Ectodermal cell (in vitro differentiated cells): ENCODE results near the gene GABRR2.

Experiments
- H3K27ac ChIP-seq: 2 replicates; pipeline ENCODE4 v1.7.0; 2013; ENCODE audit warnings: mild to moderate bottlenecking, low read depth, low read length; ENCODE audit not compliant: insufficient read depth, poor library complexity, severe bottlenecking
- H3K27me3 ChIP-seq: 2 replicates; pipeline ENCODE4 v1.7.0; 2013; ENCODE audit warnings: mild to moderate bottlenecking, low read length; ENCODE audit not compliant: insufficient read depth, control insufficient read depth, poor library complexity, severe bottlenecking
- H3K36me3 ChIP-seq: one replicate; pipeline ENCODE4 v1.7.0; 2013; ENCODE audit warnings: low read length; ENCODE audit not compliant: control insufficient read depth, insufficient read depth
- H3K4me1 ChIP-seq: one replicate; pipeline ENCODE4 v1.7.0; 2013; ENCODE audit warnings: low read length; ENCODE audit not compliant: control insufficient read depth, insufficient read depth
- H3K4me3 ChIP-seq: 2 replicates; pipeline ENCODE4 v1.7.0; 2013; ENCODE audit warnings: low read depth, low read length, control low read depth; ENCODE audit not compliant: insufficient read depth
- H3K9me3 ChIP-seq: 2 replicates; pipeline ENCODE4 v1.7.0; 2013; ENCODE audit warnings: mild to moderate bottlenecking, low read length, moderate library complexity; ENCODE audit not compliant: control insufficient read depth
- WGBS, 2 experiments: methylation state at CpG; one replicate each; pipeline ENCODE4 v1.1.7; 2013; ENCODE audit warnings: missing lambda C conversion rate in 2 of 2; 5-methylcytosine and 5-hydroxymethylcytosine counted together

GABRR2 gene

GRCh38 chr6:89264296-89264695 is 50.8 kb downstream of the GABRR2 start:
- no peaks in the 10 kb centered on the region for H3K27me3 ChIP-seq
- no peaks in the 10 kb centered on the region for H3K9me3 ChIP-seq
- WGBS, 2 experiments: 95% methylated on average over 20 of the region's 20 CpGs
- H3K4me3 ChIP-seq: no peak overlapping the region
- H3K27ac ChIP-seq: no peak overlapping the region
- no peaks in the 10 kb centered on the region for H3K36me3 ChIP-seq
- no peaks in the 10 kb centered on the region for H3K4me1 ChIP-seq

- H3K36me3 ChIP-seq: no peaks in the 10 kb centered on the region
Observed at GRCh38 chr6:89260832-89261231, 54.3 kb downstream of the GABRR2 start.

GRCh38 chr6:89260310-89260709 is 54.8 kb downstream of the GABRR2 start:
- Histone ChIP-seq H3K4me1 (no peaks in the 10 kb centered on the region), H3K27ac (no peak overlapping the region), H3K9me3 (no peaks in the 10 kb centered on the region), H3K27me3 (no peaks in the 10 kb centered on the region), H3K4me3 (no peak overlapping the region), H3K36me3 (no peaks in the 10 kb centered on the region)
- 83 to 85% methylated on average over 4 of the region's 4 CpGs for WGBS, 2 experiments

More at GRCh38 chr6:89260832-89261231, 54.3 kb downstream of the GABRR2 start:
- Histone ChIP-seq H3K4me1 (no peaks in the 10 kb centered on the region), H3K4me3 (no peak overlapping the region), H3K9me3 (no peaks in the 10 kb centered on the region), H3K27me3 (no peaks in the 10 kb centered on the region), H3K27ac (no peak overlapping the region)
- WGBS, 2 experiments: 83 to 89% methylated on average over 5 of the region's 5 CpGs

GRCh38 chr6:89258912-89259311 is 56.2 kb downstream of the GABRR2 start:
- Histone ChIP-seq H3K36me3 (no peaks in the 10 kb centered on the region), H3K27me3 (no peaks in the 10 kb centered on the region), H3K9me3 (no peaks in the 10 kb centered on the region), H3K4me3 (no peak overlapping the region), H3K4me1 (no peaks in the 10 kb centered on the region), H3K27ac (no peak overlapping the region)
- WGBS, 2 experiments: 95 to 99% methylated on average over 3 of the region's 3 CpGs

GRCh38 chr6:89257781-89258180 is 57.3 kb downstream of the GABRR2 start:
- H3K27me3 ChIP-seq: no peaks in the 10 kb centered on the region
- 95 to 96% methylated on average over 4 of the region's 4 CpGs for WGBS, 2 experiments
- H3K4me1 ChIP-seq: no peaks in the 10 kb centered on the region
- no peaks in the 10 kb centered on the region for H3K36me3 ChIP-seq
- H3K4me3 ChIP-seq: no peak overlapping the region
- H3K9me3 ChIP-seq: no peaks in the 10 kb centered on the region
- no peak overlapping the region for H3K27ac ChIP-seq

- H3K4me3 ChIP-seq: no peak overlapping the region
- H3K27ac ChIP-seq: no peak overlapping the region
- no peaks in the 10 kb centered on the region for H3K27me3 ChIP-seq
- H3K4me1 ChIP-seq: no peaks in the 10 kb centered on the region
- H3K36me3 ChIP-seq: no peaks in the 10 kb centered on the region
- H3K9me3 ChIP-seq: no peaks in the 10 kb centered on the region
- WGBS, 2 experiments: 92 to 95% methylated on average over 6 of the region's 6 CpGs
Observed at GRCh38 chr6:89257346-89257745, 57.8 kb downstream of the GABRR2 start.

GRCh38 chr6:89255417-89255816 is 59.7 kb downstream of the GABRR2 start:
- 93 to 95% methylated on average over 4 of the region's 4 CpGs for WGBS, 2 experiments
- Histone ChIP-seq H3K27ac (no peak overlapping the region), H3K36me3 (no peaks in the 10 kb centered on the region), H3K4me1 (no peaks in the 10 kb centered on the region), H3K4me3 (no peak overlapping the region), H3K27me3 (no peaks in the 10 kb centered on the region), H3K9me3 (no peaks in the 10 kb centered on the region)

- H3K36me3 ChIP-seq: no peaks in the 10 kb centered on the region
- no peaks in the 10 kb centered on the region for H3K9me3 ChIP-seq
- no peak overlapping the region for H3K27ac ChIP-seq
- H3K27me3 ChIP-seq: no peaks in the 10 kb centered on the region
- H3K4me1 ChIP-seq: no peaks in the 10 kb centered on the region
- H3K4me3 ChIP-seq: no peak overlapping the region
Observed at GRCh38 chr6:89254569-89254968, 60.5 kb downstream of the GABRR2 start.

- H3K27ac ChIP-seq: no peak overlapping the region
Observed at GRCh38 chr6:89252907-89253306, 62.2 kb downstream of the GABRR2 start.

GRCh38 chr6:89251976-89252375 is 63.1 kb downstream of the GABRR2 start:
- Histone ChIP-seq H3K4me1 (no peaks in the 10 kb centered on the region), H3K27ac (no peak overlapping the region), H3K36me3 (no peaks in the 10 kb centered on the region), H3K27me3 (no peaks in the 10 kb centered on the region), H3K4me3 (no peak overlapping the region), H3K9me3 (no peaks in the 10 kb centered on the region)
- WGBS, 2 experiments: 90 to 91% methylated on average over 10 of the region's 10 CpGs

More at GRCh38 chr6:89252907-89253306, 62.2 kb downstream of the GABRR2 start:
- WGBS, 2 experiments: 89 to 90% methylated on average over 2 of the region's 2 CpGs
- no peaks in the 10 kb centered on the region for H3K9me3 ChIP-seq
- no peaks in the 10 kb centered on the region for H3K27me3 ChIP-seq
- no peaks in the 10 kb centered on the region for H3K36me3 ChIP-seq
- H3K4me3 ChIP-seq: no peak overlapping the region
- no peaks in the 10 kb centered on the region for H3K4me1 ChIP-seq

- WGBS, 2 experiments: 91 to 93% methylated on average over 2 of the region's 2 CpGs
- Histone ChIP-seq H3K27ac (no peak overlapping the region), H3K4me1 (no peaks in the 10 kb centered on the region), H3K9me3 (no peaks in the 10 kb centered on the region), H3K4me3 (no peak overlapping the region), H3K36me3 (no peaks in the 10 kb centered on the region), H3K27me3 (no peaks in the 10 kb centered on the region)
Observed at GRCh38 chr6:89251170-89251569, 63.9 kb downstream of the GABRR2 start.
